Testis (tissue), 3 donors: Measurements from ENCODE around the gene TMEM267. TPM values are rescaled to one million over a fixed set of nuclear protein-coding genes. Genes with fewer than 3 reads are reported as not detected.

ENCODE experiments used
- DNase-seq: peaks from one replicate; pipeline ENCODE4 v3.0.0-alpha.2; 2019
- H3K27ac ChIP-seq, 2 donors: fragments of 200-600 bp; sonication (generic); one replicate each; pipeline ENCODE4 v1.5.1; 2019
- H3K27me3 ChIP-seq: fragments of 200-600 bp; sonication (generic); one replicate; pipeline ENCODE4 v1.5.1; 2019
- H3K36me3 ChIP-seq: fragments of 200-600 bp; sonication (generic); one replicate; pipeline ENCODE4 v1.5.1; 2017; ENCODE audit warnings: low read depth; ENCODE audit errors: missing control alignments
- H3K4me1 ChIP-seq: fragments of 200-600 bp; sonication (generic); one replicate; pipeline ENCODE4 v1.5.1; 2019
- H3K4me3 ChIP-seq, 2 donors: fragments of 200-600 bp; sonication (generic); one replicate each; pipeline ENCODE4 v1.5.1; 2017 to 2019
- H3K9me3 ChIP-seq: fragments of 200-600 bp; sonication (generic); one replicate; pipeline ENCODE4 v1.5.1; 2017
- POLR2A ChIP-seq: fragments of 450-650 bp; IDR thresholded peaks from one replicate; pipeline ENCODE4 v1.6.1; 2017; ENCODE audit warnings: antibody characterized with exemption, mild to moderate bottlenecking, moderate library complexity
- WGBS, 2 donors: methylation state at CpG; one replicate each; pipeline ENCODE4 v1.1.5; 2018; 5-methylcytosine and 5-hydroxymethylcytosine counted together
- intact Hi-C: fragments of 100-400 bp; cut with DNase I; formaldehyde crosslinking; loops from one replicate; pipeline ENCODE4 v1.15.1; 2023; ENCODE audit warnings: low total_unique reads
- polyA plus RNA-seq: library from polyadenylated mRNA; stranded (reverse); fragments of 350-450 nt; fragmentation: Illumina TruSeq; extraction: RNeasy Lipid Tissue Mini Kit (QIAGEN cat#74804); gene quantifications from one replicate; pipeline ENCODE4 v1.2.3, GENCODE V29; 2014; ENCODE audit warnings: low read depth, low replicate concordance; ENCODE audit not compliant: insufficient read depth
- total RNA-seq, 2 donors: library from RNA; depleted of rRNA; stranded (reverse); fragments of >200 nt; gene quantifications; one replicate each; pipeline ENCODE4 v1.2.3, GENCODE V29; 2016
- TF ChIP-seq, protein P1 (sequence below), 3 experiments: fragments of 450-650 bp in 2 of 3; fragments of 200-600 bp in 1 of 3; sonication (generic) in 1 of 3; IDR thresholded peaks; one replicate each; pipeline ENCODE4 v1.5.1; 2016 to 2019; ENCODE audit warnings: antibody characterized with exemption in 3 of 3, mild to moderate bottlenecking in 2 of 3, moderate library complexity in 1 of 3

TMEM267 gene
- total and polyA plus RNA-seq, 3 donors from 2014 or later = 8.1 to 21.0 (median 8.3) TPM

GRCh38 chr5:43485406-43485805 is 1.7 kb upstream of the TMEM267 start:
- Histone ChIP-seq H3K4me1 (peaks cover 22% of the 10 kb centered on the region), H3K27me3 (no peaks in the 10 kb centered on the region), H3K36me3 (no peaks in the 10 kb centered on the region), H3K9me3 (no peaks in the 10 kb centered on the region), H3K4me3 (no peak overlapping the region), H3K27ac (peak overlapping the region; percentile 91 to 96)
- intact Hi-C loops = no loop called here
- 60 to 65% methylated on average over 2 of the region's 2 CpGs for WGBS, 2 donors
- DNase-seq = no peak
- TF ChIP-seq POLR2A = no peak
- TF ChIP-seq, protein P1, sequence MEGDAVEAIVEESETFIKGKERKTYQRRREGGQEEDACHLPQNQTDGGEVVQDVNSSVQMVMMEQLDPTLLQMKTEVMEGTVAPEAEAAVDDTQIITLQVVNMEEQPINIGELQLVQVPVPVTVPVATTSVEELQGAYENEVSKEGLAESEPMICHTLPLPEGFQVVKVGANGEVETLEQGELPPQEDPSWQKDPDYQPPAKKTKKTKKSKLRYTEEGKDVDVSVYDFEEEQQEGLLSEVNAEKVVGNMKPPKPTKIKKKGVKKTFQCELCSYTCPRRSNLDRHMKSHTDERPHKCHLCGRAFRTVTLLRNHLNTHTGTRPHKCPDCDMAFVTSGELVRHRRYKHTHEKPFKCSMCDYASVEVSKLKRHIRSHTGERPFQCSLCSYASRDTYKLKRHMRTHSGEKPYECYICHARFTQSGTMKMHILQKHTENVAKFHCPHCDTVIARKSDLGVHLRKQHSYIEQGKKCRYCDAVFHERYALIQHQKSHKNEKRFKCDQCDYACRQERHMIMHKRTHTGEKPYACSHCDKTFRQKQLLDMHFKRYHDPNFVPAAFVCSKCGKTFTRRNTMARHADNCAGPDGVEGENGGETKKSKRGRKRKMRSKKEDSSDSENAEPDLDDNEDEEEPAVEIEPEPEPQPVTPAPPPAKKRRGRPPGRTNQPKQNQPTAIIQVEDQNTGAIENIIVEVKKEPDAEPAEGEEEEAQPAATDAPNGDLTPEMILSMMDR (IDR thresholded peaks at IDR 0.05) = no peak

DNA sequence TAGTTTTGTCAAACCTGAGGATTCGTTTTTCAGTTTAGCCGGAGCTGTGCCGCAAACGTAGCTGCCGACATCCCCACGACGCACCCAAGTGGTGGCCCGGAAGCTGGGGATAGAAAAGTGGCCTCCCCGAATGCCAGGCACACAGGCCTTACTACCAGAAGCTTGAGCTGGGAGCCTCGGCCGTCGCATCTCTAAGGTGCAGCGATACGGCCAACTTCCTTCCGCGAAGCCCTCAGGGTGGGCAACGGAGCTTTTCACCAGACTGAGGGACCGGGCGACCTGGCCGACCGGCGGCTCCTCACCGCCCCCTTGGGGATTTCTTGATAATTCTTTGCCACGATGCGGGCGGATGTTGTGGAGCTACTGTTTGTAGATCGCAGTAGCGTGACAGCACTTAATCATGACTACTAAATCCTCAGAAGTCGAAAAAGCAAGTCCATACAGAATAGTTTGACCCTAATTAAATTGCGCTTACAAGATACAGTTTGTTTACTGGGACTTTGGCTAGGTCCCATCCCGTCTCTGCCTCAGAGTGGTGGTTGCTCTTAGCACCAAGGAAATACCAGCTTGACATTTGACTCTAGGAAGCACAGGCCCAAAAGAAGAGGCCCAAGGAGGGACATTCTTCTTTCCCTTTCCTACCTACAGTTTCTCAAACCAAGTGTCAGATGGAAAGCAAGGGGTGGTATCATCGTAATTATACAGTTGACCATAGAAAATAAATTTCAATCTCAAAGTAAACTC is 613 bp upstream of the TMEM267 start:
- 3 to 6% methylated on average over 12 to 32 of the region's 32 CpGs for WGBS, 2 donors
- H3K27ac ChIP-seq = peak overlapping the region; percentile 91 to 96
- TF ChIP-seq, protein P1 (IDR thresholded peaks at IDR 0.05) = peak; percentile 49 to 60 (median 59)
- TF ChIP-seq POLR2A = no peak
- peak; percentile 86 for DNase-seq
- intact Hi-C loops = no loop called here
- peak overlapping the region; percentile 88 to 92 for H3K4me3 ChIP-seq
- peaks cover 22% of the 10 kb centered on the region for H3K4me1 ChIP-seq
- H3K9me3 ChIP-seq = no peaks in the 10 kb centered on the region
- H3K36me3 ChIP-seq = no peaks in the 10 kb centered on the region
- H3K27me3 ChIP-seq = no peaks in the 10 kb centered on the region

DNA sequence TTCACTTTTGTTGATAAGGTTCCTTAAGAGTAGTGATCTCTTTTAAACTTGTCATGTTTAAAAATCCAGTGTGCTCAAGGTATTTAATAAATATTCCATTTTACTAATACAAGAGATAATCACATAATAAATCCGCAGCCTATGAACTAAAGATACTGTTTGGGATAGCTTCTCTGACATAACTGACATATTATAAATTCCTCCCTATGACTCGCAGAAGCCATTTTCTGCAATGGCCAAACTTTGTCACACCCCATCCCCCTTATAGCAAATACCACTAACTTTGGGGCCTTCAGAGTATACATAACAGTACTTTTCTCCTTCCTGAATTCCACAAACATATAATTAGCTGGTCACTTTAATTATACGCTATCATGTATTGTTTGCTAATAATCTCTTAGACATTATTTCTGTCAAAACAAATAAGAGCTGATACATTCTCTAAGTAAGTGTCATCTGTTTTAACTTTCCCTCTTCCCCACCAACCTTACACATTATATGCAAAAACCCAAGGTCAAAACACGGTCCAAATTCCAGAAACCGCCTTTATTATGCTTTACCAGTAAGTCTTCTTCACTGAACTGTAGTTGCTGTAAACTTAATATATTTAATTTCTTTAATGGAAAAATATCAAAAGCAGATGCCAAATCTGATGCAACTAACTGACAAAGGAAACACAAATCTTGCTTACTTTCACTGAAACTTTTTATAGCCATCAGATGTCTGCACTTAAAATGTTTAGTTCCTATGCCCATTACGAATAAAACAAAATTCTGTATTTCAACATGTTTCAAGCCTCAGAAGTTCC is 971 bp downstream of the TMEM267 start:
- Histone ChIP-seq H3K27me3 (no peaks in the 10 kb centered on the region), H3K9me3 (no peaks in the 10 kb centered on the region), H3K4me1 (peaks cover 22% of the 10 kb centered on the region), H3K27ac (peak overlapping the region; percentile 91 to 96), H3K4me3 (peak overlapping the region; percentile 88 to 92), H3K36me3 (no peaks in the 10 kb centered on the region)
- no peak for DNase-seq
- WGBS, 2 donors = 30 to 38% methylated on average over 6 of the region's 6 CpGs
- TF ChIP-seq, protein P1 (IDR thresholded peaks at IDR 0.05) = no peak
- TF ChIP-seq POLR2A = no peak
- intact Hi-C loops = no loop called here

DNA sequence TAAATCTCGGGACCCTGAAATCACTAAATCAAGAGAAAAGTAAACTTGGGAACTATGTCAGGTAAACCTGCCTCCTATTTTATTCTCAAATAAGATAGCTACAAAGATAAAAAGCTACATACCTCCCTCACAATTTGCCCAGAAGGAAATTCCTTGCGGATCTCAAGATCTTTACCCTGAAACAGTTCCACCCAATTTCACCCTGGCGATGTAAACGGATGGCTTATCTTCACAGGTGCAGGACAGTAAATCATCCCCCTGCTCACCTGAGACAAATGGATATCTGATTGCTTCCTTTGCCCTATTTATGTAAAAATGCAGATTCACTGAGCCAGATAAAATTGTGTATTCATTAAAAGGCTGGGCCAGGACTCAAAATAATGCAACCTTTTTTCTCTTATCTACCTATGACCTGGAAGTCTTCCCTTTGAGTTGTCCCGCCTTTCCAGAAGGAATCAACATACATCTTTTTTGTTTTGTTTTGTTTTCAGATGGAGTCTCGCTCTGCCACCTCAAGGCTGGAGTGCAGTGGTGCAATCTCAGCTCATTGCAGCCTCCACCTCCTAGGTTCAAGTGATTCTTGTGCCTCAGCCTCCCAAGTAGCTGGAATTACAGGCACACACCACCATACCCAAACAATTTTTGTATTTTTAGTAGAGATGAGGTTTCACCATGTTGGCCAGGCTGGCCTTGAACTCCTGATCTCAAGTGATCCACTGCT is 13.8 kb downstream of the TMEM267 start:
- H3K36me3 ChIP-seq = no peaks in the 10 kb centered on the region
- no peak overlapping the region for H3K4me3 ChIP-seq
- no peaks in the 10 kb centered on the region for H3K27me3 ChIP-seq
- no peaks in the 10 kb centered on the region for H3K4me1 ChIP-seq
- TF ChIP-seq, protein P1 (IDR thresholded peaks at IDR 0.05) = no peak
- no peak for TF ChIP-seq POLR2A
- H3K9me3 ChIP-seq = no peaks in the 10 kb centered on the region
- 94 to 95% methylated on average over 6 of the region's 6 CpGs for WGBS, 2 donors
- H3K27ac ChIP-seq = no peak overlapping the region
- DNase-seq = no peak
- intact Hi-C loops = no loop called here
